NCI-H1092 treated with DMSO at 0.1 percent for 48 hours (cell line): Measurements from ENCODE around the gene DYNC1I1.

ENCODE experiments used
- DNase-seq: peaks from one replicate; lab custom pipeline; 2025; lab: John Stamatoyannopoulos, UW

The DYNC1I1 gene

DNA sequence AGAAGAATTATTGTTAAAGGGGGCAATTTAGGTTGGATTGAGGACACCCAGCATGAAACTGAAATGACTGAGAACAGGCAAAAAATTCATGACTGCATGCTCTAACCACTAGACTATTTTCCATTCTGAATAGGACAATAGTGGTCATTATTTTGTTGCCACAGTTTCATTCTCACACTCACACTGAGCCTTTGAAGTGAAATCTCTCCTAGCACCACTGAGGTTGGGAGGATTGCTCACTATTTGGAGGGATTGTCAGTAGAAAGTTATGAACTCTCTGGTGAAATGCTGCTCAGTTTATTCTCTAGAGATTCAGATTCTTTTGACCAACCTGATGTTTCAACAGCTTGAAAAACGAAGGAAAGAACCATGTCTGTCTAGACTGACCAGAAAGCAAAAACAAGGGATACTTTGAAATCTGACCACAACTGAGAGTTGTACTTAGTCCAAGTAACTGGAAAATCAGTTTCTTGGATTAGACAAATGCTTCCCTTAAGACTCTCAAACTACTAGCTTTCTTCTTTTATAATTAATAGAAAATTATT lies 191.2 kb downstream of the DYNC1I1 start:
- DNase-seq = no peak

GRCh38 chr7:95971716-95972115 lies 199.4 kb downstream of the DYNC1I1 start:
- DNase-seq = no peak

- no peak for DNase-seq
Observed at GRCh38 chr7:95972523-95972922, 200.2 kb downstream of the DYNC1I1 start.

DNA sequence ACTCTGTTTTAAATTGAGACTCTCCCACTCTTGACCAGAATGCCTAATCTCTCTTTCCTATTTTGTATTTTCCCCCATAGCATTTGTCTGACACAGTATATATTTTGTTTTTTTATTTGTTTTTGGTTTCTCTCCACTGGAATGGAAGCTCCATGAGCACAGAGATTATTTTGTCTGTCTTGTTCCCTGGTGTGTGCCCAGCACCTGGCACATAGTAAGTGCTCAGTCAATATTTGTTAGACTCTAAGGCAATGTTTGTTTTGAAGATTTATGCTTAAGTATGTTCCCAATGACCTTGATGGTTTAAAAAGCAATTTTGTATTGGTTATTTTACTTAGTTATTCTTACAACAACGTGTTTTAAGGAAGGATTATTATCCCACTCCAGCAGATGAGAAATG lies 201.8 kb downstream of the DYNC1I1 start:
- DNase-seq = no peak

- DNase-seq = no peak
Observed at GRCh38 chr7:95976369-95977060, 204.2 kb downstream of the DYNC1I1 start.

- no peak for DNase-seq
Observed at GRCh38 chr7:95977994-95978393, 205.6 kb downstream of the DYNC1I1 start.

- DNase-seq = no peak
Observed at GRCh38 chr7:95980167-95980566, 207.8 kb downstream of the DYNC1I1 start.

GRCh38 chr7:95980706-95981105 lies 208.4 kb downstream of the DYNC1I1 start:
- no peak for DNase-seq

DNA sequence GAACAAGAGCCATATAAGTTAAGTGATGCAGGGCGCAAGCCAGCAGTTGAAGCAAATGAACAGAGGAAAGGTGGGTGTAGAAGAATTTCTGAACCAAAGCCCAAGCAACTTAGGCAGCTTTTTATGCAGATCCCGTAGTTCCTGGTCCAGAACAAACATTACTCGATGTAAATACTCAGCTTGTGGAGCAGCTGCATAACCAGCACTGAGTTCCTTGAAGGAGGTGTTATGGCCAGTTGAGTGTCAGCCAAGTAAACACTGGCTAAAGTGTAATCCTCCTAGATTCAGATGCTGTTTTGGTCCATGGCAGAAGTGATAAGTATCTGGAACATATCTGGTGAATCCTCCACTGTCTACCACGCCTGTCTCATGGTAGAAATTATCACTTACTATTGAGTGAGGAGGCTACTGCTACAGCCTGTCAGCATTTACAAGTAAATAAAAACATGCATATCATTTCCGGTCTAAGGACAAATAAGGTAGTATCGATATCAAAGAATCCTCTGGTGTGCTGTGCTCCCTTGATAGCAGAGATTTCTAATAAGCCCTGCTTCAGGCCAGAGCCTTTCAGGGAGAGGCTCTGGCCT lies 213.9 kb downstream of the DYNC1I1 start:
- DNase-seq = no peak

DNA sequence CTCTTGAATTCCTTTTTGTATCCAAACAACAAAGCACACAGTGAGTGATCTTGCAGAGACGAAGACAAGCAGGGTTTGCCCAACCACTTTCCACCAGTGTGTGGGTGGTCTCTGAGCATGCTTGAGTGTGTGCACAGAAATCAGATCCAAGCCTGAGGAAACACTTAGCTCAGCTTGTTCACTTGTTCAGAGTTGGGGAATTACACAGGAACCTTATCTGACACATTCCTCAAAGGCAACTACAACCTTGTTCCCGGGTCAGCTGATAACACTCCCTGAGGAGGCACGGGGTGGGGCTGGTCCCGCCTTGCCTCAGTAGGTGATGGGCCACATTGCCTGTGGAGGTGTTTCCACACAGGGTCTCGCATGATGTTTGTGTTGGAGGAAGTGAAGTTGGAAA lies 216.9 kb downstream of the DYNC1I1 start:
- DNase-seq = no peak

DNA sequence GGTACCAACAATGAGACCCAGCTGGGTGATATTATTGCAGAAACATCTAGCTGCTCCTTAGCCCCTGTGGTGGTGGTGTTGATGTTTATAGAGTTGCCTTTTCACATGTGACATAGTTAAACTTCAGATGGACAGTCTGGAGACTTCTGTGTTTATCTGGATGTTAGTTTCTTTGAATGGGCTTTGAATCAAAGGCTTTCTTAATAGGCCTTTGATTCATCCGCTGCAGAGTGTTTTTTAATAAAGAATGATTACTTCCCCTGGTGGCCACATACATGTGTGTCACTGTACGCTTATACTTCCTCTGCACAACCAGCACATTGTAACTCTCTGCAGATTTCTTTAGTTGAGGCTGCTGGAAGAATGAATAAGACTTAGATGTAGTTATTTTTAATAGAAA lies 221.0 kb downstream of the DYNC1I1 start:
- DNase-seq = no peak

DNA sequence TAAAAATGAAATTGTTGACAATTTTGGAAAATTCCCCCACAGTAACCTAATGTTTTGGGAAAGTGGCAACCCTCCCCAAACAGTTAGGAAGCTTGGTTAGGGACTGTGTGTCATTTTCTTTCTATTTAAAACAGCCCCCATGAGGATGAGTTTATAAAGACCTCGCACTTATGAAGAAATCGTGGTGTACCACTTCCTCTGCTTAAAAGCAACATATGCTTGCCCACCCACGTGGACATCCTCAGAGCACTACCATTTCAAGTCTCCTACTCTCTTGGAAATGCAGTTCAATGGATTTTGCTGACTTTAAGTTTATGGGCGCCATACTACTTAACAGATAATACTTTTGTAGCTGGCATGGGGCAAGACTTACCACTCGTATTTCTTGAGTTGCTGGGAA lies 223.8 kb downstream of the DYNC1I1 start:
- no peak for DNase-seq

DNA sequence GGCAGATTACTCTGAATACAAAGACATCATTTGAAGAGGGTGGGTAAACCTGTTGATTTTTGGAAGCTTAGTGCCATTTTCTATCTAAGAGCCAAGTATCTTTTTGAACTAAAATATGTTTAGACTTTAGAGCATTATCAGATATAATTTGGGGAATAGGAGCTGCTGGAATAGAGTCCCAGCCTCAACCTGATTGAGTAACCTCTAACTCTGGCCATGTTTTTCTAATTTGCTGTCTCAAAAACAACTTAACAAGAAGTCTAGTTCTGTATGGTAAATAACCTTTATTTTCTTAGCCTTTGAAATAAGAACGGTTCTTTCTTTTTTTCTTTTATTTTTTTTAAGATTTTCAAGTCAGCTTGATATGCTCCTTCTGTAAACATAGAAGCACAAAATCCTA lies 224.5 kb downstream of the DYNC1I1 start:
- DNase-seq = no peak

DNA sequence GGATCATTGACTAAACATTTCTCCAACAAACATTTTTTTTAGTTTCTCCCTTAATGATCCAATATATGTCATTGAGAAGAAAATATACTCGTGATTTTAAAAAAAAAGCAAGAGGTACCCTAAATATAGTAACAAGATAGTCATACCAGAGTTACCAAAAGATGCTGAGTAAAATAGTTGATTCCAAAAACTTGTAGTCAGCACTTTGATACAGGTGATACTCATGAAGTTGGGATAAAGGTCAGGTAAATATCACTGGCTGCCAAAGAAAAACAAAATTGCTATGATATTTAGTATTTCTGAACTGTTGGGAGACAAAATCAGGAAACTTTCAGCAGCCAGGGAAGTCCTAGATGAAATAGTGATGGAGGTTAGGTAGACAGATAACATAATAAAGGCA lies 225.3 kb downstream of the DYNC1I1 start:
- no peak for DNase-seq

- DNase-seq = no peak
Observed at GRCh38 chr7:95999481-95999880, 227.1 kb downstream of the DYNC1I1 start.

DNA sequence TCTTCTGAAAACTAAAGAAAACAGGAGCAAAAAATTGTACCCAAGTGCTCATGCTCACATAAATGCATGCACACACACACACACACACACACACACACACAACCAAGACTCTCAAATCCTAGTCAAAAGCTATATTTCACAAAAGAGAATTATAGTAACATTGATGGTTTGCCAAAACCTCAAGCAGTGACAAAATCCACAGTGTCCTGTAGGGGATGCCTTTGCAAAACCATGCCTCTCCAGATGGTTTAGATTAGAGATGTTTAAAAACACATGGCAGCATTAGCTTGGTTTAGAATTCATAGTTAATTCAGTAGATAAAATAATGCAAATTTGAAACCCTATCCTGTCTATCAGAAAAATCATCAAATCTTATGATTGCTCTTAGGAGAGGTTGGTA lies 232.2 kb downstream of the DYNC1I1 start:
- no peak for DNase-seq

- DNase-seq = no peak
Observed at GRCh38 chr7:96005271-96005670, 232.9 kb downstream of the DYNC1I1 start.

GRCh38 chr7:96009148-96009547 lies 236.8 kb downstream of the DYNC1I1 start:
- no peak for DNase-seq

DNA sequence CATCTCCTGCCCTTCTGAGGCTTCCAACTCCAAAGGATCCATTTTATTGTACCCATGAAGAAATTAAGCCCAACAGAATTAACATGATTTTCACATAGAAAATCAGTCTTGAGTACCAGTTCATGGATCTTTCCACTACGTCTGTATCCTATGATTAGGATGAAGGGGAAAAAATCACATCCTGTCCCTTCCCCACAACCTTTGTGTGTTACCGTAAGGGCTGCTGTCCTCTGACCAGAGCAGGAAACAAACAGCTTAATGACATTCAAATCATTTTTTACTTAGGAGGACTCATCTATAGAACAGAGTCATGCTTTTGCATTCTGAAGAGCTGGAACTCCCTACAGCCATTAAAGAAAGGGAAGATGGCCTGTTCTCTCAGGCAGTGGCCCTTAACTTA lies 241.5 kb downstream of the DYNC1I1 start:
- no peak for DNase-seq

DNA sequence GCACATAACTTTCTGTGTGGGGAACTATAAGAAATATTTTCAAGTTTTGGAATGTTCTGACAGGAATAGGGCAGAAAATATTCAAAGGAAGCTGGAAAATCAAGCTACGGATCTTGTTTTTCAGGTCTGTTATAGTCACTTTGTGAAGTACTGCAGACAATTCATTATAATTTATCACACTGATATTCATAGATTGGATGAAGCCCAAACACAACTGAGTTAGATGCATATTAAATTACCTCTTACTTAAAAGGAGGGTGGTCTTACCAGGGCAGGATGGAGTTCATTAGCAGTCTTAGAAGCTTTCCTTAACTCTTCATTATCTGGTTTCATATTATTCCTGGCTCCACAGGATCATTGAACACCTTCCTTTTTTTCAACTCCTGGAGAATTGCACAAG lies 242.3 kb downstream of the DYNC1I1 start:
- DNase-seq = no peak

DNA sequence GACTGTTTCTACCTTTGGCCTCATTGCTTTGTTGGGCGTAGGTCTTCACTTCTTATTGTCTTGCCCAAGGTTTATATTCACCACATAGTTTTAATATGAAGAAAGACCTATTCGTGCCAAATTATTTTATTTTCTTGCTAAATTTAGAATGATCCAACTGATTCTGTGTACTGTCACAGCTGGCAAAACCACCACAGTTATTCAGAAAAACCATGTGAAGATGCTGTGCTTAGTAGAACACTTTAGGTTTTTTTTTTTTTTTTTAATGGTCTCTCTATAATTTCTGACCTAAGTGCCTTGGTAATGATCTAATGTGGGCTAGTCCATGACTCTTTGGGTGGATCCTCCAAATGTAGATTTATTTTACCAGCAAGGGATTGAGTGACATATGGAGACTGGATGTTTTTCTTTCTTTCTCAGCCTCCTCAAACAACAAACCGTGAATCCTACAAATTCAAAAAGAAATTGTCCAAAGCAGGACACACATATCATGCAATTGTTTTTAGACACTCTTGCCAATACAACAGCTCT lies 243.8 kb downstream of the DYNC1I1 start:
- no peak for DNase-seq

GRCh38 chr7:96016735-96017134 lies 244.4 kb downstream of the DYNC1I1 start:
- no peak for DNase-seq

GRCh38 chr7:96017877-96018276 lies 245.5 kb downstream of the DYNC1I1 start:
- no peak for DNase-seq

GRCh38 chr7:96021568-96021967 lies 249.2 kb downstream of the DYNC1I1 start:
- no peak for DNase-seq
